GM19193 (cell line): ENCODE results near the gene ASB5.

Source experiments
- POLR2A ChIP-seq: IDR thresholded peaks from 4 replicates; pipeline ENCODE4 v1.6.1; 2011; ENCODE audit not compliant: insufficient read depth, insufficient read length; ENCODE audit errors: extremely low read depth

The ASB5 gene

GRCh38 chr4:176268963-176269362 lies at the start of gene ASB5:
TSS of gene ASB5 (minus strand) at chr4:176269222. CDS start at chr4:176269108, 114 bp downstream.
- no peak for TF ChIP-seq POLR2A

DNA sequence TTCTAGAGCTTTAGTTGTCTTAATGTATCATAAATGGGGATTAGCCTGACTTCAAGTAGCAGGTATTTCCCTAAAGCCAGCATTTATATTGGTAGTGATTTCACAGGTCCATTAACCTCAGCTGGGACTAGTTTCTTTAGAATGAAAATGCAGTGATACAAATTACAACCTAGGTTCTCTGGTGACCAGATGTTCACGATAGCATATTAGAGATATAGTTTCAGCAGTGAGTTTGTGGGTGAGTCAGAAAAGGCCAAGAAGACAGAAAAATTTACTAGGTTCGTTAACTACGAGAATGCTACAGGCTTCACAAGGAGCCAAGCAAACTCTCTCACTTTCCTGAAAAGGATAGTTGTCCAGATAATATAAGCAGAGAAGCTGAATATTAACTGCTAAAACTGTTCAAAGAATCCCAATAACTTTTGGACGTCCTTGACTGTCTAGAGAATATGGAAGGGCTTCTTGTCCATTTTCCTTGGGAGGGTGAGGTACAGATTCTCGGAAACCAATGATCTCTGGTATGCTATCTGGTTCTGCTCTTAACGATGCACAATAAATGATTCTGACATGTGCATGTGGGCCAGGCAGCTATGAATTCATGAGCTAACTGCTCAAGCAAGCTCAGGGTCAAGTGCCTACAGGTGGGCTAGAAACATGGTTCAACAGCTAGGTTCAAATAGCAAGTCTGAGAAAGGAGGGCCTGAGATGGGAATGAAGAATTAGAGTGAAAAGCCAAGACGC lies 44.7 kb upstream of the ASB5 start:
- no peak for TF ChIP-seq POLR2A

- no peak for TF ChIP-seq POLR2A
These were observed 40.8 kb upstream of the ASB5 start for GRCh38 chr4:176309772-176310171.

GRCh38 chr4:176309046-176309445 lies 40.0 kb upstream of the ASB5 start:
- TF ChIP-seq POLR2A, result no peak

- no peak for TF ChIP-seq POLR2A
These were observed 39.4 kb upstream of the ASB5 start for GRCh38 chr4:176308441-176308840.

DNA sequence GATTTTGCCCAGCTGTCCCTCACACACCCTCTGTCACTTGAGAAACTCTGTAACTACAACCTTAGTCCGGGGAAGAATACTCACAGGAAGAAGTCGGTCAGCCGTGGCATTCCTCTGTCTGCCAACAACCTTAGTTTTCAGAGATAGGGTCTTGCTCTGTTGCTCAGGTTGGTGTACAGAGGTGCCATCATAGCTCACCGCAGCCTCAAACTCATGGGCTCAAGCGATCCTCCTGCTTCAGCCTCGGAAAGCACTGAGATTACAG lies 38.6 kb upstream of the ASB5 start:
- TF ChIP-seq POLR2A, result no peak

DNA sequence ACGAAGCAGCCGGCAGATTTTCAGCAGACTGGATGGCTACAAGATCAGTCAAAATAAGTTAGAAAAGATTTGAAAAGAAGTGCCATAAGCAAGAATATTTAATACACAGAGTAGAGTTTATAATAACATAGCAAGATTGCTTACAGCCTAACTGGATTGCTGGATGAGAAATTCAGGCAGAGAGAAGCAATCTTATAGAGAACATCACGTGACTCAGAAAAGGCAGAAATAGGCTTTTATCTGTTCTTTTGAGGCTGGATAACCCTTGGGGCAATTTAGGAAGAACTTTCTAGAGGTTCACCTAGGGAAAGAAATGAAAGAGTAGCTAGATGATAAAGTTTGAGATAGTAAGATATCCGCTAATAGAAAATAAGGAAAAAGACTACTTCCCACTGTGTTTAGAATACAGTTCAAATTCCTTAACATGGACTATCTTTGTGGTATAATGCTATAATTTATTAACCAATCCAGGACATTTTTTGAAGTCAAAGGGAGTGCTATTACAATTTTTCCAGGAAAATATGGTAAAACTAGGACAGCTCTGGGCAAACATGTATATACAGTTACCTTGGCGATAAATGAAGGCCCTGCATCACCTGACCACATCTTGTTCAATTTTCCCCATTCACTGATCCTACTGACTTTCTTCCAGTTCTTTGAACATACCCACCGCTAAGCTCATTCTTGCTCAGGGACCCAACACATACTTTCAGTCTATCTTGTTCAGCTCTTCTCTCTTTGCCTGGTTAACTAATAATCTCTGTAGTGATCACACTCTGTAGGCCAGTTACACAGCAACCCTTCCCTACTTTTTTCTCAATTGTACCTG lies 38.0 kb upstream of the ASB5 start:
- TF ChIP-seq POLR2A, result no peak

DNA sequence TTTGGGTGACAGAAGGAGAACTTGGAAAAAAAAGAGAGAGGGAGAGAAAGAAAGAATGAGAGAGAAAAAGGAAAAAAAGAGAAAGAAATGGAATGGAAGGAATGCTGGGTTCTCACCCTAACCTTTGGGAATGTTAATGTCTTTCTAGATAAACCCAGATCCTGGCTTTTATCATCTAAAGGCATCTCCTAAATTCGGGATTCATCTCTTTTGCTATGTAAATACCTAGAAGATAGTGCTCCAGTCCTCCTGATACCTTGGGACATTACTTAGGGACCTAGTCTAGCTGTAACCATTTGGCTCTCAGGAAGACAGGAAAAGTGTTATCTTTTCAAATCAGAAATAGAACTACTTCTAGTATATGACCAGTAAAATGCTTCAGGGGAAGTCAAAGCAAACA lies 34.9 kb upstream of the ASB5 start:
- no peak for TF ChIP-seq POLR2A

- TF ChIP-seq POLR2A, result no peak
These were observed 33.6 kb upstream of the ASB5 start for GRCh38 chr4:176302283-176303275.

GRCh38 chr4:176300565-176300964 lies 31.5 kb upstream of the ASB5 start:
- TF ChIP-seq POLR2A, result no peak

- no peak for TF ChIP-seq POLR2A
These were observed 31.0 kb upstream of the ASB5 start for GRCh38 chr4:176300036-176300435.

DNA sequence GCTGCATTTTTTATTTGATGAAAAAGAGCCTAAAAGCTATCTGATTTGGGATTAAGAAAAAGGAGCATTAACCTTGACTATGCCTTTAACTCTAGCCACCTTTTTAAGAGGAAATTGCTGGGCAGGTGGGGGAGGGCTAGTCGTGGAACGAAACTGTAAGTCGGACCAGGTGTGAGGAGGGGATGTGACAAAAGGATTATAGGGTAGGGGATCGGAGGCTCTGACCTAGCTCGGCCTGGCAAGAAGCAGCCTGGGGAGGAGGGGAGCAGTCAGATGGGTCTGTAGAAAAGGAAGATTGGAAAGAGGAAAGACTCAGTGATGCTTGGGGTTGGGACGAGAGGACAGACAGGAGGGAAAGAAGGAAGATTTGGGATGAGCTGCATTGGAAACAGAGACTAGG lies 29.6 kb upstream of the ASB5 start:
- no peak for TF ChIP-seq POLR2A

- TF ChIP-seq POLR2A, result no peak
These were observed 24.6 kb upstream of the ASB5 start for GRCh38 chr4:176293660-176294059.

DNA sequence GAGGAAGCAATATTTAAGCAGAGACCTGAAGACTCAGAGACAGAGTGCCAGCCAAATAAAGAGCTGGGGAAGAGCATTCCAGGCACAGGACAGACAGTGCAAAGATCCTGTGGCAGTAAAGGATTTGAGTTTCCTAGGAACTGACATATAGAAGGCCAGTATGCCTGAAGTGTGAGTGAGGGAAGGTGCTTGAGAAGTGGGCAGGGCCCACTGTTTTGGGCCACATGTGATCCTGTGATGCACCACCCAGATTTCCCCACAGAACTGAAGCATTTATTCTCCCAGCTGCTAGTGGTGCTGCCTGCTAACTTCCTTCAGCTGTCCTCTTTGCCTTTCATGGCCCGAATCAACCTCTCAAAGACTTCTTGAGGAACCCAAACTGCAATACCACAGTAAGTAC lies 23.9 kb upstream of the ASB5 start:
- no peak for TF ChIP-seq POLR2A

DNA sequence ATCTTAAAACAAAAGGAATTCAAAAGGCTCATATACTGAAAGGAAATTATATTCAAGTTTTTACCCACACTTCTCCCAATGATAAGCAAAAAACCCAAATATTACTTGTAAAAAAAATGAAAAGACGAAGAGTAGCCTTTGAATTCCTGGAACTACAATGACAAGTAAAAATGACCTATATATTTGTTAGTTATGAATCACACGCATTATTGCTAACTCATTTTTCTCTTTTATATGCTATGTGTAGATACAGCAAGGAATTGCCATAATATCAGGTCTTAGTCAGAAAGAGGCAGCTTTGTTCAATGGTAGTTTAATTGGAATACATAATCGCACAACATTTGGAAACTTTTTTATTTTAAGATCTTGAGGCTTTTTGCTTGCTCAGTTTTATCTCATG lies 22.7 kb upstream of the ASB5 start:
- TF ChIP-seq POLR2A, result no peak
